OCI-LY1 (cell line): Measurements from ENCODE around the gene FYB1.
A peak's percentile ranks its signal among the peaks of the same experiment; 100 is the strongest.

Experiments used
- H2AFZ ChIP-seq: fragments of 200-600 bp; sonication (generic), shearing (Covaris generic); 2 replicates; pipeline ENCODE4 v1.6.0; 2014; ENCODE audit warnings: antibody characterized with exemption, mild to moderate bottlenecking, low read length
- H3F3A ChIP-seq: fragments of 200-600 bp; sonication (generic), shearing (Covaris generic); 2 replicates; pipeline ENCODE4 v1.6.0; 2014; ENCODE audit warnings: mild to moderate bottlenecking, antibody characterized with exemption, low read length, moderate library complexity; ENCODE audit not compliant: insufficient read depth
- H3K27ac ChIP-seq: fragments of 200-600 bp; sonication (generic); 2 replicates; pipeline ENCODE4 v1.5.1; 2014; ENCODE audit warnings: low read length, mixed run types, mild to moderate bottlenecking, low read depth; ENCODE audit not compliant: poor library complexity, severe bottlenecking
- H3K27me3 ChIP-seq: fragments of 200-600 bp; sonication (generic); 2 replicates; pipeline ENCODE4 v1.6.0; 2014; ENCODE audit warnings: antibody characterized with exemption, mild to moderate bottlenecking, low read length, moderate library complexity; ENCODE audit not compliant: insufficient read depth
- H3K36me3 ChIP-seq: fragments of 200-600 bp; sonication (generic); 2 replicates; pipeline ENCODE4 v1.6.1; 2014; ENCODE audit warnings: mild to moderate bottlenecking, antibody characterized with exemption, low read length, moderate library complexity, mixed read lengths; ENCODE audit not compliant: insufficient read depth
- H3K4me1 ChIP-seq: fragments of 200-600 bp; sonication (generic); 2 replicates; pipeline ENCODE4 v1.5.1; 2014; ENCODE audit warnings: mild to moderate bottlenecking, low read length, moderate library complexity; ENCODE audit not compliant: insufficient read depth, severe bottlenecking
- H3K4me2 ChIP-seq: fragments of 200-600 bp; sonication (generic), shearing (Covaris generic); 2 replicates; pipeline ENCODE4 v1.6.1; 2014; ENCODE audit warnings: low read length
- H3K4me3 ChIP-seq: fragments of 200-600 bp; sonication (generic); 2 replicates; pipeline ENCODE4 v1.5.1; 2014; ENCODE audit warnings: low read length, low read depth, mild to moderate bottlenecking, mixed read lengths; ENCODE audit not compliant: poor library complexity, severe bottlenecking
- H3K79me2 ChIP-seq: fragments of 200-600 bp; shearing (Covaris generic); 2 replicates; pipeline ENCODE4 v1.6.1; 2016; ENCODE audit warnings: mixed run types, low read length, mixed read lengths; ENCODE audit not compliant: insufficient read depth
- H3K9ac ChIP-seq: fragments of 200-600 bp; sonication (generic), shearing (Covaris generic); 2 replicates; pipeline ENCODE4 v1.6.1; 2014; ENCODE audit warnings: mild to moderate bottlenecking, low read length, mixed read lengths
- H3K9me2 ChIP-seq: fragments of 200-600 bp; sonication (generic), shearing (Covaris generic); 2 replicates; pipeline ENCODE4 v1.6.1; 2014; ENCODE audit warnings: low read depth, mild to moderate bottlenecking, low read length, mixed read lengths
- H3K9me3 ChIP-seq: fragments of 200-600 bp; shearing (Covaris generic); 2 replicates; pipeline ENCODE4 v1.6.1; 2014; ENCODE audit warnings: low read length, mixed read lengths
- H4K20me1 ChIP-seq: fragments of 200-600 bp; sonication (generic), shearing (Covaris generic); 2 replicates; pipeline ENCODE4 v1.6.0; 2016; ENCODE audit warnings: mild to moderate bottlenecking, low read length; ENCODE audit not compliant: insufficient read depth
- CTCF ChIP-seq: fragments of 200-600 bp; sonication (generic), shearing (Covaris generic); IDR thresholded peaks from 2 replicates; pipeline ENCODE4 v1.5.1; 2017; ENCODE audit warnings: mild to moderate bottlenecking, antibody characterized with exemption, low read length, moderate library complexity, mixed read lengths
- EZH2 ChIP-seq: fragments of 200-600 bp; sonication (generic), shearing (Covaris generic); IDR thresholded peaks from 2 replicates; pipeline ENCODE4 v1.8.0; 2017; ENCODE audit warnings: borderline replicate concordance, mixed run types, mild to moderate bottlenecking, antibody characterized with exemption, low read length, moderate library complexity, mixed read lengths

Gene FYB1

GRCh38 chr5:39140558-39141168 is 78.7 kb downstream of the FYB1 start:
- Histone ChIP-seq H3K27me3 (no peaks in the 10 kb centered on the region), H3K36me3 (no peaks in the 10 kb centered on the region), H3K4me1 (no peaks in the 10 kb centered on the region), H3K9ac (no peak overlapping the region), H3K79me2 (no peaks in the 10 kb centered on the region), H3F3A (no peaks in the 10 kb centered on the region), H3K27ac (no peak overlapping the region), H4K20me1 (no peaks in the 10 kb centered on the region), H3K4me2 (no peak overlapping the region), H3K4me3 (no peak overlapping the region), H3K9me2 (no peaks in the 10 kb centered on the region), H2AFZ (no peak overlapping the region), H3K9me3 (no peaks in the 10 kb centered on the region)
- no peak for TF ChIP-seq EZH2

DNA sequence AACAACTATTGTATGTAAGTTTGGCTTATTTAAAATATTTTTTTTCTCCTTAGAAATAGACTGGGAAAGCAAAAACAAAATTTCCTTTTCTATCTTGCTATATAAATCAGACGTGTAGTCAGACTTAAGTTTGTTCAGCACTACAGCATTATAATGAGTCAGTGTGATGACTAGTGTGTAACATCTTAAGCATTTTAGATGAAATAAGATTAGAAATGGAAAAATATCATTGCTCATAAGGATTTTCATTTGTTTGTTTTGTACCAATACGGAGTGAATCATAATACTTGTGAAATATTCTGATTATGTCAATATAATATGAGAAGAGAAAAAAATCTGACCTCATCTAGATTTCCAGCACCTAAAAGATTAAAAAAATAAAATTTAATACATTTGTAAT is 80.5 kb downstream of the FYB1 start:
- H2AFZ ChIP-seq, result no peak overlapping the region

GRCh38 chr5:39137819-39138451 is 81.4 kb downstream of the FYB1 start:
- Histone ChIP-seq H3K4me2 (no peak overlapping the region), H3F3A (no peaks in the 10 kb centered on the region), H2AFZ (no peak overlapping the region)

More for the DNA sequence above, 80.5 kb downstream of the FYB1 start:
- no peaks in the 10 kb centered on the region for H3K79me2 ChIP-seq
- H3K4me3 ChIP-seq, result no peak overlapping the region
- no peaks in the 10 kb centered on the region for H3K9me2 ChIP-seq
- H3F3A ChIP-seq, result no peaks in the 10 kb centered on the region
- no peaks in the 10 kb centered on the region for H3K36me3 ChIP-seq
- H3K9ac ChIP-seq, result no peak overlapping the region
- H4K20me1 ChIP-seq, result no peaks in the 10 kb centered on the region
- no peaks in the 10 kb centered on the region for H3K9me3 ChIP-seq
- H3K27ac ChIP-seq, result no peak overlapping the region
- no peak for TF ChIP-seq EZH2
- TF ChIP-seq CTCF, result no peak
- no peaks in the 10 kb centered on the region for H3K27me3 ChIP-seq
- H3K4me2 ChIP-seq, result no peak overlapping the region
- H3K4me1 ChIP-seq, result no peaks in the 10 kb centered on the region

More at GRCh38 chr5:39137819-39138451, 81.4 kb downstream of the FYB1 start:
- H3K27ac ChIP-seq, result no peak overlapping the region
- H3K4me3 ChIP-seq, result no peak overlapping the region
- H3K9me2 ChIP-seq, result no peaks in the 10 kb centered on the region
- H3K9me3 ChIP-seq, result no peaks in the 10 kb centered on the region
- no peaks in the 10 kb centered on the region for H3K27me3 ChIP-seq
- no peaks in the 10 kb centered on the region for H3K79me2 ChIP-seq
- no peak overlapping the region for H3K9ac ChIP-seq
- no peaks in the 10 kb centered on the region for H3K36me3 ChIP-seq
- H4K20me1 ChIP-seq, result no peaks in the 10 kb centered on the region
- TF ChIP-seq EZH2, result no peak
- TF ChIP-seq CTCF, result peak; percentile 4; the same call in 1 of the 2 replicates
- H3K4me1 ChIP-seq, result no peaks in the 10 kb centered on the region
